ENCODE measurements around the gene ALOX12. TPM values are rescaled to one million over a fixed set of nuclear protein-coding genes. Genes with fewer than 3 reads are reported as not detected.
"Not testable (repeated sequence)": the region's sequence is repeated elsewhere in the genome, so short reads cannot be mapped to it uniquely, and the experiment has no call there.

ALOX12 gene
- total RNA-seq, 4 donors from 2014 or later = 0.17 TPM; not detected in 3

DNA sequence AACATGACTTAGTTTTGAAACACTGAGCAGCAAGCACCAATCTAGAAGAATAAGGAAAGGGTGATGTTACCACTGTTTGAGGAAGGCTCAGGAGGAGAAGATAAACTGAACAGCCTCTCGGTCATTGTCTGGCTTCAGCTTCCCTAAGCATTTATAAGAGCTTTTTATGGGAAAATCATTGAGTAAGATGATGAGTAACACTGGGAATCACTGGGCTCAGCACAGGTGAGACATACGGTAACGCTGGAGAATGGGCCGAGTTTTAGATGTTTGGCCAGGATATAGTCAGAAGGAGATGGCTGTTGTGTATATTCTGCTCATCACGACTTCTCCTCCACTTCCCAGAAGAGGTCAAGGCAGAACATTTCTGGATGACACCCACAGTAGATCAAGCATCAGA lies 42.2 kb upstream of the ALOX12 start:
- H3K4me3 ChIP-seq = no peak overlapping the region
- WGBS = 80% methylated on average over 5 of the region's 5 CpGs

DNA sequence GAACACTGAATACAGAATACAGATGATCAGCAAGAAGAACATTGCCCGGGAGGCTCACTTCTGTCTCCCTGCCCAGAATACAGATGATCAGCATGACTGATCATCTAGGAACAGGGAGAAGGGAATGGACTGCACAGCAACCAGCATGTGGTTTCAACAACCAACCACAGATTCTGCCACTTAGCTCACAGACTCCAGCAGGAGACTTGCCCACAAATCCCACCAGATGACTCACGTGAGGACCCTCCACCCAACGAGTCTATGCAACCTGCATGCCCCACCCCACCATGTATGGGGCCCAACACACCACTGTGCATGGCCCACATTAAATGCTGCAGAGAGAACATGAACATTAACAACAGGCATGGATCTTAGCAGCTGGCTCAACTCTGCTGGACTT lies 36.1 kb upstream of the ALOX12 start:
- DNase-seq (ENCODE audit: extremely low spot score) = no peak
- TF ChIP-seq POLR2A (IDR thresholded peaks at IDR 0.05; ENCODE audit: low read depth) = no peak
- TF ChIP-seq, protein P1, sequence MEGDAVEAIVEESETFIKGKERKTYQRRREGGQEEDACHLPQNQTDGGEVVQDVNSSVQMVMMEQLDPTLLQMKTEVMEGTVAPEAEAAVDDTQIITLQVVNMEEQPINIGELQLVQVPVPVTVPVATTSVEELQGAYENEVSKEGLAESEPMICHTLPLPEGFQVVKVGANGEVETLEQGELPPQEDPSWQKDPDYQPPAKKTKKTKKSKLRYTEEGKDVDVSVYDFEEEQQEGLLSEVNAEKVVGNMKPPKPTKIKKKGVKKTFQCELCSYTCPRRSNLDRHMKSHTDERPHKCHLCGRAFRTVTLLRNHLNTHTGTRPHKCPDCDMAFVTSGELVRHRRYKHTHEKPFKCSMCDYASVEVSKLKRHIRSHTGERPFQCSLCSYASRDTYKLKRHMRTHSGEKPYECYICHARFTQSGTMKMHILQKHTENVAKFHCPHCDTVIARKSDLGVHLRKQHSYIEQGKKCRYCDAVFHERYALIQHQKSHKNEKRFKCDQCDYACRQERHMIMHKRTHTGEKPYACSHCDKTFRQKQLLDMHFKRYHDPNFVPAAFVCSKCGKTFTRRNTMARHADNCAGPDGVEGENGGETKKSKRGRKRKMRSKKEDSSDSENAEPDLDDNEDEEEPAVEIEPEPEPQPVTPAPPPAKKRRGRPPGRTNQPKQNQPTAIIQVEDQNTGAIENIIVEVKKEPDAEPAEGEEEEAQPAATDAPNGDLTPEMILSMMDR (IDR thresholded peaks at IDR 0.05) = no peak
- TF ChIP-seq EP300 (IDR thresholded peaks at IDR 0.05) = no peak
- TF ChIP-seq POLR2AphosphoS5 (IDR thresholded peaks at IDR 0.05) = no peak
- no peaks in the 10 kb centered on the region for H3K27me3 ChIP-seq
- 83% methylated on average over 2 of the region's 3 CpGs for WGBS
- H3K9me3 ChIP-seq = no peaks in the 10 kb centered on the region
- H3K4me1 ChIP-seq = no peaks in the 10 kb centered on the region
- intact Hi-C loops (cut with DNase I) = no loop called here
- no peaks in the 10 kb centered on the region for H3K36me3 ChIP-seq
- H3K4me3 ChIP-seq = no peak overlapping the region
- H3K27ac ChIP-seq (replicated peaks in 1 of 4) = no peak overlapping the region

More for the DNA sequence above, 42.2 kb upstream of the ALOX12 start:
- Histone ChIP-seq H3K27ac (replicated peaks in 1 of 4) (no peak overlapping the region), H3K9me3 (no peaks in the 10 kb centered on the region), H3K36me3 (no peaks in the 10 kb centered on the region), H3K4me1 (peaks cover 0 to 4% (median 0%) of the 10 kb centered on the region in 4 donors), H3K27me3 (no peaks in the 10 kb centered on the region)
- TF ChIP-seq EP300 (IDR thresholded peaks at IDR 0.05) (no peak), POLR2AphosphoS5 (IDR thresholded peaks at IDR 0.05) (no peak), POLR2A (IDR thresholded peaks at IDR 0.05; ENCODE audit: low read depth) (no peak)
- TF ChIP-seq, protein P1 (IDR thresholded peaks at IDR 0.05) = no peak
- DNase-seq (ENCODE audit: extremely low spot score) = no peak
- intact Hi-C loops (cut with DNase I) = no loop called here

DNA sequence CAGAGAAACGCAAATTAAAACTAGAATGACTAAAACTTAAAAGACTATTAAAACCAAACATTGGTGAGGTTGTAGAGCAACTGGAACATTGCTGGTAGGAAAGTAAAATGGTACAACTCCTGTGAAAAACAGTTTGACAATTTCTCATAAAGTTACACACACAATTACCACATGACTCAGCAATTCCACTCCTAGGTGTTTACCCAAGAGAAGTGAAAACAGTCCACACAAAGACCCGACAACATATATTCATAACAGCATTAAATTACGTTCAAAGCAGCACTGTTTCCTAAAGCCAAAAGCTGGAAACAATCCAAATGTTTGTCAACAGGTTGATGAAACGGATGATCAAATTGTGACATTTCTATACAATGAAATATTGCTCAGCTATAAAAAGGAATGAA lies 26.5 kb upstream of the ALOX12 start:
- Histone ChIP-seq H3K27ac (replicated peaks in 1 of 4) (no peak overlapping the region), H3K4me3 (no peak overlapping the region), H3K9me3 (no peaks in the 10 kb centered on the region), H3K4me1 (no peaks in the 10 kb centered on the region), H3K27me3 (no peaks in the 10 kb centered on the region), H3K36me3 (no peaks in the 10 kb centered on the region)
- intact Hi-C loops (cut with DNase I) = no loop called here
- TF ChIP-seq, protein P1 (IDR thresholded peaks at IDR 0.05) = no peak
- no peak for TF ChIP-seq EP300 (IDR thresholded peaks at IDR 0.05)
- TF ChIP-seq POLR2A (IDR thresholded peaks at IDR 0.05; ENCODE audit: low read depth) = no peak
- TF ChIP-seq POLR2AphosphoS5 (IDR thresholded peaks at IDR 0.05) = no peak
- DNase-seq (ENCODE audit: extremely low spot score) = no peak
- WGBS = 80% methylated on average over 4 of the region's 4 CpGs

DNA sequence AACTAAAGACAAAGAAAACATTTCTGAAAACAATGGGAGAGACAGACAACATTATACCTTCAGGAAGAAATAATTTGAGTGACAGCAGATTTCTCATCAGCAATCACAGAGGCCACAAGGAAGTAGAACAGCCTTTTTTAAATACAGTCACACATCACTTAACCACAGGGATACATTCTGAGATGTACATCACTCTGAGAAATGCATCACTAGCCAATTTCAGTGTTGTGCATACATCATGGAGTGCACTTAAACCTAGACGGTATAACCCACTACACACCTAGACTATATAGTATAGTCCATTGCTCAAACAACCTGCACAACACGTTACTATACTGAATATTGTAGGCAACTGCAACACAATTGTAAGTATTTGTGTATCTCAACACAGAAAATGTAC lies 24.9 kb upstream of the ALOX12 start:
- no peaks in the 10 kb centered on the region for H3K36me3 ChIP-seq
- no peak for DNase-seq (ENCODE audit: extremely low spot score)
- no peaks in the 10 kb centered on the region for H3K27me3 ChIP-seq
- TF ChIP-seq, protein P1 (IDR thresholded peaks at IDR 0.05) = no peak
- TF ChIP-seq EP300 (IDR thresholded peaks at IDR 0.05) = no peak
- TF ChIP-seq POLR2AphosphoS5 (IDR thresholded peaks at IDR 0.05) = no peak
- no peak for TF ChIP-seq POLR2A (IDR thresholded peaks at IDR 0.05; ENCODE audit: low read depth)
- no peak overlapping the region for H3K4me3 ChIP-seq
- WGBS = 77% methylated on average over 2 of the region's 2 CpGs
- H3K9me3 ChIP-seq = no peaks in the 10 kb centered on the region
- no peak overlapping the region for H3K27ac ChIP-seq (replicated peaks in 1 of 4)
- intact Hi-C loops (cut with DNase I) = no loop called here
- no peaks in the 10 kb centered on the region for H3K4me1 ChIP-seq

DNA sequence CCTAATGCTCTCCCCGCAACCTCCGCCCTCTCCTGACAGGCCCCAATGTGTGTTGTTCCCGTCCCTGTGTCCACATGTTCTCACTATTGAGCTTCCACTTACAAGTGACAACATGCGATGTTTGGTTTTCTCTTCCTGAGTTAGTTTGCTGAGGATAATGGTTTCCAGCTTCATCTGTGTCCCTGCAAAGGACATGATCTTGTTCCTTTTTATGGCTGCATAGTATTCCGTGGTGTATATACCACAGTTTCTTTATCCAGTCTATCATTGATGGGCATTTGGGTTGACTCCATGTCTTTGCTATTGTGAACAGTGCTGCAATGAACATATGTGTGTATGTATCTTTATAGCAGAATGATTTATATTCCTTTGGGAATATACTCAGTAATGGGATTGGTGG lies 16.4 kb upstream of the ALOX12 start:
- intact Hi-C loops (cut with DNase I); H3K4me3 ChIP-seq; H3K36me3 ChIP-seq; DNase-seq (ENCODE audit: extremely low spot score); H3K4me1 ChIP-seq; H3K27me3 ChIP-seq; H3K9me3 ChIP-seq; H3K27ac ChIP-seq (replicated peaks in 1 of 4): not testable (repeated sequence)
- 96% methylated on average over 5 of the region's 5 CpGs for WGBS

Measured in esophagus muscularis mucosa (tissue), 4 donors.